Esophagus squamous epithelium (tissue), 5 donors: ENCODE results near the gene ZSCAN9. TPM values are rescaled to one million over a fixed set of nuclear protein-coding genes. Genes with fewer than 3 reads are reported as not detected.

Experiments used
- DNase-seq: peaks from one replicate; lab custom pipeline; 2025; lab: John Stamatoyannopoulos, UW
- H3K27ac ChIP-seq, 4 donors: fragments of 200-600 bp; sonication (generic); one replicate each; pipeline ENCODE4 v1.5.1; 2016 to 2019; ENCODE audit warnings: mild to moderate bottlenecking in 1 of 4
- H3K27me3 ChIP-seq, 4 donors: fragments of 200-600 bp; sonication (generic); 1 replicate in 3 of 4; 2 replicates in 1 of 4; pipeline versions ENCODE4 v1.5.1 to v1.6.0; 2017 to 2021; ENCODE audit warnings: antibody characterized with exemption in 1 of 4
- H3K36me3 ChIP-seq, 3 donors: fragments of 200-600 bp; sonication (generic); one replicate each; pipeline ENCODE4 v1.5.1; 2016 to 2019
- H3K4me1 ChIP-seq, 3 donors: fragments of 200-600 bp; sonication (generic); one replicate each; pipeline ENCODE4 v1.5.1; 2017 to 2019
- H3K4me3 ChIP-seq, 4 donors: fragments of 200-600 bp; sonication (generic); 1 replicate in 3 of 4; 2 replicates in 1 of 4; pipeline ENCODE4 v1.5.1; 2016 to 2019; ENCODE audit warnings: mild to moderate bottlenecking in 2 of 4, moderate library complexity in 1 of 4
- H3K9me3 ChIP-seq, 3 donors: fragments of 200-600 bp; sonication (generic); one replicate each; pipeline ENCODE4 v1.5.1; 2016 to 2019
- CTCF ChIP-seq, 6 experiments: fragments of 450-650 bp in 4 of 6; fragments of 200-600 bp in 2 of 6; sonication (generic) in 2 of 6; IDR thresholded peaks; one replicate each; pipeline ENCODE4 v1.5.1; 2016 to 2019; ENCODE audit warnings: antibody characterized with exemption in 6 of 6, mild to moderate bottlenecking in 4 of 6, moderate library complexity in 4 of 6
- POLR2A ChIP-seq, 4 donors: fragments of 450-650 bp; IDR thresholded peaks; one replicate each; pipeline ENCODE4 v1.6.1; 2017; ENCODE audit warnings: antibody characterized with exemption in 4 of 4, mild to moderate bottlenecking in 4 of 4, moderate library complexity in 3 of 4
- WGBS, 2 donors: methylation state at CpG; one replicate each; pipeline ENCODE4 v1.1.5; 2018; 5-methylcytosine and 5-hydroxymethylcytosine counted together
- intact Hi-C: fragments of 100-400 bp; cut with DNase I; formaldehyde crosslinking; loops from one replicate; pipeline ENCODE4 v1.15.0; 2022
- total RNA-seq, 4 donors: library from RNA; depleted of rRNA; stranded (reverse); fragments of >200 nt; gene quantifications; one replicate each; pipeline ENCODE4 v1.1.0, GENCODE V29; 2016
- donor health status: DM: yes; HTN: yes; CAD: no.

ZSCAN9 gene
- total RNA-seq, 4 donors from 2014 or later: 0.95 to 11.3 (median 3.4) TPM

- Histone ChIP-seq H3K9me3 (peaks cover 0 to 12% (median 10%) of the 10 kb centered on the region in 3 donors), H3K4me1 (peaks cover 0 to 28% (median 9%) of the 10 kb centered on the region in 3 donors), H3K27me3 (peaks cover 7 to 98% (median 38%) of the 10 kb centered on the region in 4 donors), H3K4me3 (peak overlapping the region in 3 of 4 donors; percentile 11 to 48 (median 29)), H3K36me3 (no peaks in the 10 kb centered on the region), H3K27ac (no peak overlapping the region)
- TF ChIP-seq CTCF (IDR thresholded peaks at IDR 0.05): no peak
- no peak for TF ChIP-seq POLR2A (IDR thresholded peaks at IDR 0.05)
- 8 to 14% methylated on average over 17 to 23 of the region's 35 CpGs for WGBS, 2 donors
- intact Hi-C loops: no loop called here
- no peak for DNase-seq
These were observed 17.5 kb upstream of the ZSCAN9 start for GRCh38 chr6:28207510-28208110.

GRCh38 chr6:28208111-28208659, 16.9 kb upstream of the ZSCAN9 start:
- H3K4me1 ChIP-seq: peaks cover 0 to 34% (median 10%) of the 10 kb centered on the region in 3 donors
- no peaks in the 10 kb centered on the region for H3K36me3 ChIP-seq
- no peak overlapping the region for H3K27ac ChIP-seq
- 19 to 23% methylated on average over 14 to 22 of the region's 23 CpGs for WGBS, 2 donors
- peaks cover 7 to 100% (median 38%) of the 10 kb centered on the region in 4 donors for H3K27me3 ChIP-seq
- peak overlapping the region in 3 of 4 donors; percentile 11 to 48 (median 29) for H3K4me3 ChIP-seq
- no peak for TF ChIP-seq CTCF (IDR thresholded peaks at IDR 0.05)
- TF ChIP-seq POLR2A (IDR thresholded peaks at IDR 0.05): no peak
- DNase-seq: no peak
- H3K9me3 ChIP-seq: peaks cover 0 to 10% (median 8%) of the 10 kb centered on the region in 3 donors
- intact Hi-C loops: no loop called here

- H3K36me3 ChIP-seq: no peaks in the 10 kb centered on the region
- no peaks in the 10 kb centered on the region for H3K9me3 ChIP-seq
- H3K4me3 ChIP-seq: no peak overlapping the region
- WGBS, 2 donors: 28 to 46% methylated on average over 6 to 7 of the region's 7 CpGs
- DNase-seq: no peak
- intact Hi-C loops: no loop called here
- no peak for TF ChIP-seq CTCF (IDR thresholded peaks at IDR 0.05)
- no peak for TF ChIP-seq POLR2A (IDR thresholded peaks at IDR 0.05)
- H3K4me1 ChIP-seq: peaks cover 0 to 39% (median 10%) of the 10 kb centered on the region in 3 donors
- H3K27me3 ChIP-seq: peaks cover 7 to 100% (median 36%) of the 10 kb centered on the region in 4 donors
- H3K27ac ChIP-seq: no peak overlapping the region
These were observed 15.1 kb upstream of the ZSCAN9 start for GRCh38 chr6:28209753-28210535.

- Histone ChIP-seq H3K4me3 (peak overlapping the region; percentile 21 to 59 (median 44)), H3K27me3 (peaks cover 7 to 96% (median 34%) of the 10 kb centered on the region in 4 donors), H3K9me3 (no peaks in the 10 kb centered on the region), H3K4me1 (peaks cover 0 to 37% (median 10%) of the 10 kb centered on the region in 3 donors), H3K36me3 (no peaks in the 10 kb centered on the region), H3K27ac (peak overlapping the region in 2 of 4 donors; percentile 28 to 56)
- TF ChIP-seq CTCF (IDR thresholded peaks at IDR 0.05): no peak
- no peak for TF ChIP-seq POLR2A (IDR thresholded peaks at IDR 0.05)
- 12 to 18% methylated on average over 11 of the region's 16 CpGs for WGBS, 2 donors
- intact Hi-C loops: no loop called here
- no peak for DNase-seq
These were observed 13.1 kb upstream of the ZSCAN9 start for GRCh38 chr6:28211840-28212509.
